ENCODE results near the gene GBX2. TPM values are rescaled to one million over a fixed set of nuclear protein-coding genes. Genes with fewer than 3 reads are reported as not detected.

Gene GBX2
- total RNA-seq, 1 donor from 2014 or later, result not detected

GRCh38 chr2:236214376-236214995 is 46.3 kb upstream of the GBX2 start:
- H3K4me3 ChIP-seq, result no peak overlapping the region
- no peak overlapping the region for H3K27ac ChIP-seq
- ATAC-seq (no peak), DNase-seq (no peak)
- H3K27me3 ChIP-seq (ENCODE audit: low read depth), result peaks cover 40% of the 10 kb centered on the region
- no peaks in the 10 kb centered on the region for H3K4me1 ChIP-seq
- no peak for TF ChIP-seq CTCF (IDR thresholded peaks at IDR 0.05)
- H3K36me3 ChIP-seq, result no peaks in the 10 kb centered on the region
- intact Hi-C loops (cut with DNase I), result no loop called here
- H3K9me3 ChIP-seq, result no peaks in the 10 kb centered on the region

GRCh38 chr2:236211296-236211695 is 43.1 kb upstream of the GBX2 start:
- DNase-seq (no peak), ATAC-seq (no peak)
- Histone ChIP-seq H3K27ac (no peak overlapping the region), H3K27me3 (ENCODE audit: low read depth) (peaks cover 36% of the 10 kb centered on the region), H3K36me3 (no peaks in the 10 kb centered on the region), H3K4me1 (no peaks in the 10 kb centered on the region), H3K9me3 (no peaks in the 10 kb centered on the region), H3K4me3 (no peak overlapping the region)
- intact Hi-C loops (cut with DNase I), result no loop called here
- TF ChIP-seq CTCF (IDR thresholded peaks at IDR 0.05), result no peak

- Histone ChIP-seq H3K4me3 (no peak overlapping the region), H3K9me3 (no peaks in the 10 kb centered on the region), H3K27me3 (ENCODE audit: low read depth) (peaks cover 28% of the 10 kb centered on the region), H3K36me3 (no peaks in the 10 kb centered on the region), H3K4me1 (no peaks in the 10 kb centered on the region), H3K27ac (no peak overlapping the region)
- DNase-seq (no peak), ATAC-seq (no peak)
- TF ChIP-seq CTCF (IDR thresholded peaks at IDR 0.05), result no peak
- intact Hi-C loops (cut with DNase I), result no loop called here
Observed at GRCh38 chr2:236210536-236210935, 42.4 kb upstream of the GBX2 start.

GRCh38 chr2:236209996-236210395 is 41.8 kb upstream of the GBX2 start:
- no peak for DNase-seq
- intact Hi-C loops (cut with DNase I), result no loop called here

GRCh38 chr2:236209535-236209934 is 41.3 kb upstream of the GBX2 start:
- no peak for TF ChIP-seq CTCF (IDR thresholded peaks at IDR 0.05)
- H3K27ac ChIP-seq, result no peak overlapping the region
- intact Hi-C loops (cut with DNase I), result no loop called here
- H3K36me3 ChIP-seq, result no peaks in the 10 kb centered on the region
- DNase-seq, result no peak
- H3K27me3 ChIP-seq (ENCODE audit: low read depth), result peaks cover 20% of the 10 kb centered on the region
- H3K4me3 ChIP-seq, result no peak overlapping the region
- no peak for ATAC-seq
- H3K9me3 ChIP-seq, result no peaks in the 10 kb centered on the region
- no peaks in the 10 kb centered on the region for H3K4me1 ChIP-seq

More at GRCh38 chr2:236209996-236210395, 41.8 kb upstream of the GBX2 start:
- Histone ChIP-seq H3K4me3 (no peak overlapping the region), H3K9me3 (no peaks in the 10 kb centered on the region), H3K27me3 (ENCODE audit: low read depth) (peaks cover 23% of the 10 kb centered on the region), H3K36me3 (no peaks in the 10 kb centered on the region), H3K27ac (no peak overlapping the region), H3K4me1 (no peaks in the 10 kb centered on the region)
- no peak for TF ChIP-seq CTCF (IDR thresholded peaks at IDR 0.05)
- ATAC-seq, result no peak
